Measurements from ENCODE around the gene ZNF2. TPM values are rescaled to one million over a fixed set of nuclear protein-coding genes. Genes with fewer than 3 reads are reported as not detected.

ZNF2 gene
- total RNA-seq, 1 experiment from 2014 or later, result 2.4 TPM

DNA sequence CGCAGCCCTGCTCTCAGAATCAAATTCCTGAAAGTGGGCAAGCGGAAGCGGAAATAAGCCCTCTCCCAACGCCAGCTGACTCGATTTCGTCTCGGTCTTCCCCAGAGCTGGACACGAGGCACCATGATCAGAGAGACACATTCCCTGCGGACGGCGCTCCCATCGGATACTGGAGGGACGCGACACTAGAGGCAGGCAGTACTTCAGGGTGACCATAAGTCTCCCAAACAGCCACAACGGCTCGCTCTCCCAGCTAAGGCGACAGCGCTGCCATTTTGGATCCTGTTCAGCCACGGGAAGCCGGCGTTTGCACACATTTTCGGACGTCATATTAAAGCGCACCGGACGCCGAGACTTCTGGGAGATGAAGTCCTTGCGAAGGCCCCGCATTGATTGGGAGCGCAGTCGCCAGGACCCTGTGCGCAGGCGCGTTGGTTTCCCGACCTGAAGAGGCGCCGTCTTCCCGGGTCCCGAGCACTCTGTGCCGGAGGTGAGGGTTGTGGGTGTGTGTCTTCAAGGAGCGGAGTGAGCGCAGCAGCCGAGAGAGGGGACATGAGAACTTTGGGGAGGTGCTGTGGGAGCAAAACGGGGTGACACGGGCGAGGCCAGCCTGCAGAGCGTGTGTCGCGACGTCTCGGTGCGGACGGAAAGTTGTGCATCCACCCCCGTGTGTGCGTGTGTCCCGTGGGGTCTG lies at the start of gene ZNF2 (continued):
- TF ChIP-seq AFF4 (CRISPR knock-in tag; IDR thresholded peaks at IDR 0.05; ENCODE audit: borderline replicate concordance), result no peak
- TF ChIP-seq, protein P1, sequence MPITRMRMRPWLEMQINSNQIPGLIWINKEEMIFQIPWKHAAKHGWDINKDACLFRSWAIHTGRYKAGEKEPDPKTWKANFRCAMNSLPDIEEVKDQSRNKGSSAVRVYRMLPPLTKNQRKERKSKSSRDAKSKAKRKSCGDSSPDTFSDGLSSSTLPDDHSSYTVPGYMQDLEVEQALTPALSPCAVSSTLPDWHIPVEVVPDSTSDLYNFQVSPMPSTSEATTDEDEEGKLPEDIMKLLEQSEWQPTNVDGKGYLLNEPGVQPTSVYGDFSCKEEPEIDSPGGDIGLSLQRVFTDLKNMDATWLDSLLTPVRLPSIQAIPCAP (CRISPR knock-in tag; IDR thresholded peaks at IDR 0.05), result peak; percentile 61
- 0 out of 2 replicates have a peak, but pooled peaks have one; percentile 37 for TF ChIP-seq ATF1 (CRISPR knock-in tag; IDR thresholded peaks at IDR 0.05)
- TF ChIP-seq ETV6 (CRISPR knock-in tag; IDR thresholded peaks at IDR 0.05), result 0 out of 2 replicates have a peak, but pooled peaks have one; percentile 55
- 0 out of 2 replicates have a peak, but pooled peaks have one; percentile 43 for TF ChIP-seq FOXK1 (CRISPR knock-in tag; IDR thresholded peaks at IDR 0.05)
- TF ChIP-seq, protein P2, sequence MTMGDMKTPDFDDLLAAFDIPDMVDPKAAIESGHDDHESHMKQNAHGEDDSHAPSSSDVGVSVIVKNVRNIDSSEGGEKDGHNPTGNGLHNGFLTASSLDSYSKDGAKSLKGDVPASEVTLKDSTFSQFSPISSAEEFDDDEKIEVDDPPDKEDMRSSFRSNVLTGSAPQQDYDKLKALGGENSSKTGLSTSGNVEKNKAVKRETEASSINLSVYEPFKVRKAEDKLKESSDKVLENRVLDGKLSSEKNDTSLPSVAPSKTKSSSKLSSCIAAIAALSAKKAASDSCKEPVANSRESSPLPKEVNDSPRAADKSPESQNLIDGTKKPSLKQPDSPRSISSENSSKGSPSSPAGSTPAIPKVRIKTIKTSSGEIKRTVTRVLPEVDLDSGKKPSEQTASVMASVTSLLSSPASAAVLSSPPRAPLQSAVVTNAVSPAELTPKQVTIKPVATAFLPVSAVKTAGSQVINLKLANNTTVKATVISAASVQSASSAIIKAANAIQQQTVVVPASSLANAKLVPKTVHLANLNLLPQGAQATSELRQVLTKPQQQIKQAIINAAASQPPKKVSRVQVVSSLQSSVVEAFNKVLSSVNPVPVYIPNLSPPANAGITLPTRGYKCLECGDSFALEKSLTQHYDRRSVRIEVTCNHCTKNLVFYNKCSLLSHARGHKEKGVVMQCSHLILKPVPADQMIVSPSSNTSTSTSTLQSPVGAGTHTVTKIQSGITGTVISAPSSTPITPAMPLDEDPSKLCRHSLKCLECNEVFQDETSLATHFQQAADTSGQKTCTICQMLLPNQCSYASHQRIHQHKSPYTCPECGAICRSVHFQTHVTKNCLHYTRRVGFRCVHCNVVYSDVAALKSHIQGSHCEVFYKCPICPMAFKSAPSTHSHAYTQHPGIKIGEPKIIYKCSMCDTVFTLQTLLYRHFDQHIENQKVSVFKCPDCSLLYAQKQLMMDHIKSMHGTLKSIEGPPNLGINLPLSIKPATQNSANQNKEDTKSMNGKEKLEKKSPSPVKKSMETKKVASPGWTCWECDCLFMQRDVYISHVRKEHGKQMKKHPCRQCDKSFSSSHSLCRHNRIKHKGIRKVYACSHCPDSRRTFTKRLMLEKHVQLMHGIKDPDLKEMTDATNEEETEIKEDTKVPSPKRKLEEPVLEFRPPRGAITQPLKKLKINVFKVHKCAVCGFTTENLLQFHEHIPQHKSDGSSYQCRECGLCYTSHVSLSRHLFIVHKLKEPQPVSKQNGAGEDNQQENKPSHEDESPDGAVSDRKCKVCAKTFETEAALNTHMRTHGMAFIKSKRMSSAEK (CRISPR knock-in tag; IDR thresholded peaks at IDR 0.05; ENCODE audit: borderline replicate concordance), result no peak
- TF ChIP-seq ZNF263 (CRISPR knock-in tag; IDR thresholded peaks at IDR 0.05; ENCODE audit: low read depth), result no peak
- no peak for TF ChIP-seq ZNF281 (CRISPR knock-in tag; IDR thresholded peaks at IDR 0.05)
- peak; percentile 72; the same call in 1 of the 2 replicates for TF ChIP-seq GABPB1 (CRISPR knock-in tag; IDR thresholded peaks at IDR 0.05)
- TF ChIP-seq, protein P3, sequence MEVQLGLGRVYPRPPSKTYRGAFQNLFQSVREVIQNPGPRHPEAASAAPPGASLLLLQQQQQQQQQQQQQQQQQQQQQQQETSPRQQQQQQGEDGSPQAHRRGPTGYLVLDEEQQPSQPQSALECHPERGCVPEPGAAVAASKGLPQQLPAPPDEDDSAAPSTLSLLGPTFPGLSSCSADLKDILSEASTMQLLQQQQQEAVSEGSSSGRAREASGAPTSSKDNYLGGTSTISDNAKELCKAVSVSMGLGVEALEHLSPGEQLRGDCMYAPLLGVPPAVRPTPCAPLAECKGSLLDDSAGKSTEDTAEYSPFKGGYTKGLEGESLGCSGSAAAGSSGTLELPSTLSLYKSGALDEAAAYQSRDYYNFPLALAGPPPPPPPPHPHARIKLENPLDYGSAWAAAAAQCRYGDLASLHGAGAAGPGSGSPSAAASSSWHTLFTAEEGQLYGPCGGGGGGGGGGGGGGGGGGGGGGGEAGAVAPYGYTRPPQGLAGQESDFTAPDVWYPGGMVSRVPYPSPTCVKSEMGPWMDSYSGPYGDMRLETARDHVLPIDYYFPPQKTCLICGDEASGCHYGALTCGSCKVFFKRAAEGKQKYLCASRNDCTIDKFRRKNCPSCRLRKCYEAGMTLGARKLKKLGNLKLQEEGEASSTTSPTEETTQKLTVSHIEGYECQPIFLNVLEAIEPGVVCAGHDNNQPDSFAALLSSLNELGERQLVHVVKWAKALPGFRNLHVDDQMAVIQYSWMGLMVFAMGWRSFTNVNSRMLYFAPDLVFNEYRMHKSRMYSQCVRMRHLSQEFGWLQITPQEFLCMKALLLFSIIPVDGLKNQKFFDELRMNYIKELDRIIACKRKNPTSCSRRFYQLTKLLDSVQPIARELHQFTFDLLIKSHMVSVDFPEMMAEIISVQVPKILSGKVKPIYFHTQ (CRISPR knock-in tag; IDR thresholded peaks at IDR 0.05), result no peak
- TF ChIP-seq TEAD1 (CRISPR knock-in tag; IDR thresholded peaks at IDR 0.05), result peak; percentile 38; the same call in 1 of the 2 replicates
- 0 out of 2 replicates have a peak, but pooled peaks have one; percentile 35 for TF ChIP-seq CREB1 (CRISPR knock-in tag; IDR thresholded peaks at IDR 0.05)
- no peak for TF ChIP-seq TEAD4 (CRISPR knock-in tag; IDR thresholded peaks at IDR 0.05)
- TF ChIP-seq PREB (CRISPR knock-in tag; IDR thresholded peaks at IDR 0.05; ENCODE audit: borderline replicate concordance), result no peak
